ENCODE data around the gene EEF1G. TPM values are rescaled to one million over a fixed set of nuclear protein-coding genes. Genes with fewer than 3 reads are reported as not detected.

The EEF1G gene, protein sequence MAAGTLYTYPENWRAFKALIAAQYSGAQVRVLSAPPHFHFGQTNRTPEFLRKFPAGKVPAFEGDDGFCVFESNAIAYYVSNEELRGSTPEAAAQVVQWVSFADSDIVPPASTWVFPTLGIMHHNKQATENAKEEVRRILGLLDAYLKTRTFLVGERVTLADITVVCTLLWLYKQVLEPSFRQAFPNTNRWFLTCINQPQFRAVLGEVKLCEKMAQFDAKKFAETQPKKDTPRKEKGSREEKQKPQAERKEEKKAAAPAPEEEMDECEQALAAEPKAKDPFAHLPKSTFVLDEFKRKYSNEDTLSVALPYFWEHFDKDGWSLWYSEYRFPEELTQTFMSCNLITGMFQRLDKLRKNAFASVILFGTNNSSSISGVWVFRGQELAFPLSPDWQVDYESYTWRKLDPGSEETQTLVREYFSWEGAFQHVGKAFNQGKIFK
- total RNA-seq (1,000 to 10,000 TPM; 1,908 to 2,187 (median 2,119) TPM), total RNA-seq (0 to 0.08 (median 0) reads per million in 29 experiments)
- total RNA-seq (2013), result 3,729 TPM

DNA sequence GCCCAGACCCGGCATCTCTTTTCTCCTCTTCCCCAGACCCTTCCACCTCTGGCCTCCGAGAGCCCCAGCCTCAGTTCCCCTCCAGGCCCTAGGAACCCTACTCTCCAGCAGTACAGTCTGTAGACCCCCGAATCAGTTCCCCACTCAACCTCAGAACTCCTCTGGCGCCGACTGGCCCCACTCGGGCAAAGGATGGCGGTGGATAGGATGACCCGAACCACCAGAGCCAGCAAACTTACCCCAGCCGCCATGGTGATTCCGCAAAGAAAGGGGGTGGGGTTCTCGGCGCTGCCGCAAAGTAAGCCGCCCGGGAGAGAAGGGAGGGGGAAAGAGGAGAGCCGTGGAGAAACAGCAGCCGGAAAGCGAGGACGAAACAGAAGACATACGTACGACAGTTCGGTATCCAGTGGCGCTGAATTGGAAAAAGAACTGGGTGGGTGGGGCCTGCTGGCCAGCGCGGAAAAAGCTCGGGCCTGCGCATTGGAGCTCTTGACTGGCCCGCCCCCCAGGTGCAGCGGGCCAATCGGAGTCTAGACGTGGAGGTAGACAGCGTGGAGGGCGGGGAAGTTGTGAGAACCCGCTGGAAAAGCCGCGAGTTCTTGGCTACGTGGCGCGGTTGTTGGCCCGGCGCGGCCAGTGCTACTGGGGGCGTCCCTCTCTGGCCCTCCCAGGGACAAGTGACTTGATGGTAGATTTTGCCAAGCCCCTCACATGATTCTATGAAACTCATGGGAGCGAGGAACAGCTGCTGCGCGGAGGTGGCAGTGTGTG, at the start of gene EEF1G:
Gene EEF1G, minus strand, starts transcription at position 300 of the 771 bp plus-strand sequence. Its CDS starts 49 bp downstream, at position 251.
- CTCF ChIA-PET, result interaction anchor here (0.6 to 1.9 kb wide), 17 partner anchors 13 to 283 kb away, joined by 3 to 27 read pairs (median 5); partner anchors contain the start of genes C11orf98 (in 1 of the 2), CSKMT (in 1 of the 2) and TUT1 (in 1 of the 2)
- Mint-ChIP-seq H3K4me1 (peaks cover 55 to 56% (median 56%) of the 10 kb centered on the region in 3 donors), H3K36me3 (peaks cover 43% of the 10 kb centered on the region)

GRCh38 chr11:62622476-62623089, 48.9 kb upstream of the EEF1G start:
- CTCF ChIA-PET, result interaction anchor here (0.6 to 2.3 kb wide), 8 partner anchors 9 to 72 kb away, joined by 3 to 11 read pairs (median 4); partner anchors contain the start of genes C11orf98 (in 1 of the 2), CSKMT (in 1 of the 2), MTA2 (in 1 of the 2) and ROM1 (in 1 of the 2)
- no peaks in the 10 kb centered on the region for H3K27me3 Mint-ChIP-seq
- H3K27me3 ChIP-seq (replicated peaks in 1 of 2; ENCODE audit: control insufficient read depth in 2 of 2, extremely low read depth in 1 of 2, insufficient read depth in 2 of 2, low read length in 1 of 2), result no peaks in the 10 kb centered on the region
- ATAC-seq (replicated peaks in 1 of 4), result no peak
- peak overlapping the region; percentile 84 to 99 (median 90) for H3K4me3 Mint-ChIP-seq
- no peak overlapping the region for H3K4me3 ChIP-seq (ENCODE audit: control insufficient read depth in 1 of 2, extremely low read depth in 1 of 2, low read length in 1 of 2)
- no peaks in the 10 kb centered on the region for H3K9me3 ChIP-seq
- POLR2A ChIA-PET, result interaction anchor here (0.6 to 1.3 kb wide), 10 partner anchors 15 to 132 kb away, joined by 3 to 9 read pairs (median 4); partner anchors contain the start of genes LBHD1 (in 1 of the 2), TUT1 (in 1 of the 2) and UQCC3 (in 1 of the 2)
- no CpG with 5 or more reads among the region's 7 CpGs for WGBS (ENCODE audit: insufficient coverage)
- DNase-seq, result peak in 1 of 35 experiments; percentile 29
- peaks cover 15 to 23% of the 10 kb centered on the region in 2 experiments for H3K4me1 ChIP-seq (ENCODE audit: control insufficient read depth in 1 of 2, extremely low read depth in 1 of 2, insufficient read depth in 2 of 2, low read length in 2 of 2)
- H3K36me3 Mint-ChIP-seq, result peaks cover 19% of the 10 kb centered on the region
- peaks cover 0 to 24% of the 10 kb centered on the region in 2 donors for H3K36me3 ChIP-seq (ENCODE audit: control insufficient read depth in 2 of 2, extremely low read depth in 1 of 2, insufficient read depth in 1 of 2, low read length in 1 of 2)
- H3K27ac Mint-ChIP-seq, result peak overlapping the region; percentile 96
- H3K4me1 Mint-ChIP-seq, result peaks cover 18 to 27% (median 24%) of the 10 kb centered on the region in 3 donors
- peak overlapping the region; percentile 85 for H3K27ac ChIP-seq (ENCODE audit: low read length)
- H3K9me3 Mint-ChIP-seq, result no peaks in the 10 kb centered on the region

More for the DNA sequence above, at the start of gene EEF1G:
- Mint-ChIP-seq H3K4me3 (peak within 1 kb of the TSS; percentile 95 to 97 (median 97)), H3K27me3 (no peaks in the 10 kb centered on the region), H3K27ac (peak within 1 kb of the TSS; percentile 91 to 97), H3K9me3 (no peaks in the 10 kb centered on the region)
- no peaks in the 10 kb centered on the region for H3K27me3 ChIP-seq (replicated peaks in 1 of 2; ENCODE audit: control insufficient read depth in 2 of 2, extremely low read depth in 1 of 2, insufficient read depth in 2 of 2, low read length in 1 of 2)
- POLR2A ChIA-PET, result interaction anchor here in 1 of 2 donors (0.6 to 1.5 kb wide), 17 partner anchors 14 to 281 kb away, joined by 3 to 28 read pairs (median 4); partner anchors contain the start of genes C11orf98, CSKMT, GANAB and HNRNPUL2
- no peaks in the 10 kb centered on the region for H3K9me3 ChIP-seq
- peak within 1 kb of the TSS; percentile 88 to 92 for H3K4me3 ChIP-seq (ENCODE audit: control insufficient read depth in 1 of 2, extremely low read depth in 1 of 2, low read length in 1 of 2)
- ATAC-seq (replicated peaks in 1 of 4) (peak; percentile 93 to 96 (median 94)), DNase-seq (peak; percentile 91 to 100 (median 98))
- WGBS (ENCODE audit: insufficient coverage), result 0% methylated on average over 39 of the region's 46 CpGs
- H3K4me1 ChIP-seq (ENCODE audit: control insufficient read depth in 1 of 2, extremely low read depth in 1 of 2, insufficient read depth in 2 of 2, low read length in 2 of 2), result peaks cover 11 to 43% of the 10 kb centered on the region in 2 experiments
- H3K27ac ChIP-seq (ENCODE audit: low read length), result peak within 1 kb of the TSS; percentile 76
- peaks cover 19 to 55% of the 10 kb centered on the region in 2 donors for H3K36me3 ChIP-seq (ENCODE audit: control insufficient read depth in 2 of 2, extremely low read depth in 1 of 2, insufficient read depth in 1 of 2, low read length in 1 of 2)

DNA sequence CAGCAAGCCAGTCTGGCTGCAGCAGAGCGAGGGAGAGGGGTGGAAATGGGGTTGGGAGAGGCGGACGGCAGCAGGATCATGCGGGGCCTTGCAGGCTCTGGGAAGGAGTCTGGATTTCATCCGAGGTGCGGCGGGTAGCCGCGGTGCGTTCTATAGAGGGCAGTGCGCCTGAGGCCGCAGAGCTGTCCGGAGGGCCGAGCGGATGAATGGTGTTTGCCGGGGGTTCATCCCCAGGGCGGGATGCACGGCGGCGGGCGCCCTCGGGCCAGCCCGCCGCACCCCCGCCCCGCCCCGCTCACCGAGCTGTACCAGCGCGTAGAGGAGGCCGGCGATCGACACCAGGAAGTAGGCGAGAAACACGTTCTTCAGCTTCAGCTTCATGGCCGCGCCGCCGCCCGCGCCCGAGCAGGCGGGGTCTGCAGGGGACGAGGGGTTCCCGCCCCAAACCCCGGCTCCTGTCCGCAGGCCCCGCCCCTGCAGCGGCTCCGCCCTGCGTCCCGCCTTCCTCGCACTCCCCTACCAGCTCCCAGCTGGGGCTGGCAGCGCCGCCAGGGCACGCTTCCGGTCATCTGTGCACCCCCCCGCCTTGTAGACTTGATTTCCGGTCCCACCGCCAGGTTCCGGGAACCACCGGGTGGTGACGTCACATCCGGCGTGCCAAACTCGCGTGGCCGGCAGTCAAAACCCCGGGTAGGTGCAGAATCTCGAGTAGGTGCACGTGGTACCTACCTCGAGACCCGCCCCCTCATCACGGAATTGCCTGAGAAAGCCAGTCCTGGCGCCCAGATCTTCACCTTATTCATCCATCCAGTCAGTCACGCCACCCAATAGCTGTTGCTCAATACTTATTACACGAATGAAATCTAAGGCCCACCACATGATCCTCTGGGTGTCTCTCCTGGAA, 48.1 kb upstream of the EEF1G start, which contains the start of gene B3GAT3:
Gene B3GAT3, minus strand, starts transcription at position 420 of the 904 bp plus-strand sequence. Its CDS starts 39 bp downstream, at position 381.
- H3K4me3 ChIP-seq (ENCODE audit: control insufficient read depth in 1 of 2, extremely low read depth in 1 of 2, low read length in 1 of 2), result peak within 1 kb of the TSS; percentile 83 to 95
- peak within 1 kb of the TSS; percentile 96 to 97 for H3K27ac Mint-ChIP-seq
- H3K9me3 Mint-ChIP-seq, result no peaks in the 10 kb centered on the region
- peaks cover 17 to 27% (median 24%) of the 10 kb centered on the region in 3 donors for H3K4me1 Mint-ChIP-seq
- no peaks in the 10 kb centered on the region for H3K9me3 ChIP-seq
- peak; percentile 89 to 99 (median 95) for DNase-seq
- H3K36me3 ChIP-seq (ENCODE audit: control insufficient read depth in 2 of 2, extremely low read depth in 1 of 2, insufficient read depth in 1 of 2, low read length in 1 of 2), result peaks cover under 1 to 25% of the 10 kb centered on the region in 2 donors
- no peaks in the 10 kb centered on the region for H3K27me3 Mint-ChIP-seq
- H3K27ac ChIP-seq (ENCODE audit: low read length), result peak within 1 kb of the TSS; percentile 85
- peaks cover 14% of the 10 kb centered on the region for H3K36me3 Mint-ChIP-seq
- CTCF ChIA-PET, result interaction anchor here (0.5 to 2.3 kb wide), 10 partner anchors 9 to 233 kb away, joined by 3 to 17 read pairs (median 6); partner anchors contain the start of genes C11orf98 (in 1 of the 2), CSKMT (in 1 of the 2), MTA2 (in 1 of the 2) and ROM1 (in 1 of the 2)
- POLR2A ChIA-PET, result interaction anchor here (0.6 to 1.5 kb wide), 14 partner anchors 17 to 1647 kb away, joined by 3 to 9 read pairs (median 5); partner anchors contain the start of genes C11orf98 (in 1 of the 2), CSKMT (in 1 of the 2), LBHD1 (in 1 of the 2) and TUT1 (in 1 of the 2)
- H3K4me1 ChIP-seq (ENCODE audit: control insufficient read depth in 1 of 2, extremely low read depth in 1 of 2, insufficient read depth in 2 of 2, low read length in 2 of 2), result peaks cover 15 to 27% of the 10 kb centered on the region in 2 experiments
- under 1% methylated on average over 76 of the region's 77 CpGs for WGBS (ENCODE audit: insufficient coverage)
- peak within 1 kb of the TSS; percentile 90 to 99 (median 94) for H3K4me3 Mint-ChIP-seq
- no peaks in the 10 kb centered on the region for H3K27me3 ChIP-seq (replicated peaks in 1 of 2; ENCODE audit: control insufficient read depth in 2 of 2, extremely low read depth in 1 of 2, insufficient read depth in 2 of 2, low read length in 1 of 2)
- peak; percentile 79 to 84 (median 82) for ATAC-seq (replicated peaks in 1 of 4)

DNA sequence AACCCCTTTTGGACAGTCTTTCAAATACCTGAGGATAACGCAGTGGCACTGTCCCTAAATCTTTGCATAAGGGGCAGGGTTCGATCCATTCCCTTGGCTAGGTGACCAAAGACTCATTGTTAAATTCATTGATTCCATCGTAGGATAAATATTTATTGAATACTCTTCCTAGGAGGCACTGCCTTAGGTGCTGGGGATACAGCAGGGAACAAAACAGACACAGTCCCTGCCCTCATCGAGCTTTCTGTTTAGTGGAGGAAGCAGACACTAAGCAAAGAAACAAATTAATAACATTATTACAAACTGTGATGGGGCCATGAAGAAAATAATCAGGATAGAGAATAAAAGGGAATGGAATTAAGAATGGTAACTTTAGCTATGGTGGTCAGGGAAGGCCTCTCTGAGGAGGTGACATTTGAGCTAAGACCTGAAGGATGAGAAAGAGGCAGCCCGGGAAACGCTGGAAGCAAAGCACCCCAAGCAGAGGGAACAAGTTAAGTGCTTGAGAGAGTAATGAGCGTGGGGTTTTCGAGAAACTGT, 47.4 kb upstream of the EEF1G start:
- ATAC-seq (replicated peaks in 1 of 4) (no peak), DNase-seq (no peak)
- peaks cover 9% of the 10 kb centered on the region for H3K36me3 Mint-ChIP-seq
- POLR2A ChIA-PET, result interaction anchor here (0.7 to 1.5 kb wide), 4 partner anchors 29 to 233 kb away, joined by 6 to 9 read pairs (median 8); partner anchors contain the start of genes C11orf98 (in 1 of the 2), CSKMT (in 1 of the 2) and TUT1 (in 1 of the 2)
- H3K4me1 Mint-ChIP-seq, result peaks cover 17 to 27% (median 24%) of the 10 kb centered on the region in 3 donors
- peaks cover 15 to 27% of the 10 kb centered on the region in 2 experiments for H3K4me1 ChIP-seq (ENCODE audit: control insufficient read depth in 1 of 2, extremely low read depth in 1 of 2, insufficient read depth in 2 of 2, low read length in 2 of 2)
- CTCF ChIA-PET, result interaction anchor here in 1 of 2 donors (0.5 to 2.3 kb wide), 8 partner anchors 9 to 198 kb away, joined by 3 to 17 read pairs (median 6); partner anchors contain the start of genes C11orf98, CSKMT and TUT1
- 17% methylated on average over 5 of the region's 8 CpGs for WGBS (ENCODE audit: insufficient coverage)
- no peaks in the 10 kb centered on the region for H3K27me3 ChIP-seq (replicated peaks in 1 of 2; ENCODE audit: control insufficient read depth in 2 of 2, extremely low read depth in 1 of 2, insufficient read depth in 2 of 2, low read length in 1 of 2)
- H3K4me3 Mint-ChIP-seq, result peak overlapping the region; percentile 90 to 99 (median 94)
- peak overlapping the region; percentile 95 to 97 for H3K27ac Mint-ChIP-seq
- no peaks in the 10 kb centered on the region for H3K9me3 Mint-ChIP-seq
- peaks cover 6 to 25% of the 10 kb centered on the region in 2 donors for H3K36me3 ChIP-seq (ENCODE audit: control insufficient read depth in 2 of 2, extremely low read depth in 1 of 2, insufficient read depth in 1 of 2, low read length in 1 of 2)
- H3K9me3 ChIP-seq, result no peaks in the 10 kb centered on the region
- H3K27me3 Mint-ChIP-seq, result no peaks in the 10 kb centered on the region
- H3K4me3 ChIP-seq (ENCODE audit: control insufficient read depth in 1 of 2, extremely low read depth in 1 of 2, low read length in 1 of 2), result peak overlapping the region; percentile 83 to 95
- peak overlapping the region; percentile 85 for H3K27ac ChIP-seq (ENCODE audit: low read length)
